Gastroesophageal sphincter (tissue), 4 donors: Measurements from ENCODE around the gene PHLPP1. TPM values are rescaled to one million over a fixed set of nuclear protein-coding genes. Genes with fewer than 3 reads are reported as not detected.
"Not testable (repeated sequence)": the region's sequence is repeated elsewhere in the genome, so short reads cannot be mapped to it uniquely, and the experiment has no call there.

Experiments
- ATAC-seq: fragments of 150-250 bp; one replicate; pipeline ENCODE4 v1.9.1; 2016; ENCODE audit warnings: mild to moderate bottlenecking, moderate library complexity
- H3K27ac ChIP-seq, 4 donors: fragments of 200-600 bp; sonication (generic) in 3 of 4; 1 replicate in 3 of 4; 2 replicates in 1 of 4; pipeline ENCODE4 v1.5.1; 2016 to 2019
- H3K27me3 ChIP-seq: fragments of 200-600 bp; sonication (generic); one replicate; pipeline ENCODE4 v1.5.1; 2019
- H3K36me3 ChIP-seq, 2 donors: fragments of 200-600 bp; sonication (generic); one replicate each; pipeline ENCODE4 v1.5.1; 2019; ENCODE audit warnings: control low read depth in 1 of 2
- H3K4me1 ChIP-seq, 3 donors: fragments of 200-600 bp; sonication (generic); 1 replicate in 2 of 3; 2 replicates in 1 of 3; pipeline ENCODE4 v1.5.1; 2016 to 2019; ENCODE audit warnings: control low read depth in 2 of 3
- H3K4me3 ChIP-seq, 2 donors: fragments of 200-600 bp; sonication (generic); one replicate each; pipeline ENCODE4 v1.5.1; 2019; ENCODE audit warnings: mild to moderate bottlenecking in 1 of 2, moderate library complexity in 1 of 2
- H3K9me3 ChIP-seq, 3 donors: fragments of 200-600 bp; sonication (generic); one replicate each; pipeline ENCODE4 v1.5.1; 2017 to 2019; ENCODE audit warnings: control low read depth in 2 of 3
- EP300 ChIP-seq: sonication (generic); formaldehyde crosslinking; IDR thresholded peaks from one replicate; pipeline ENCODE4 v1.6.1; 2017; ENCODE audit warnings: antibody characterized with exemption, mild to moderate bottlenecking
- POLR2A ChIP-seq, 2 donors: fragments of 450-650 bp; IDR thresholded peaks; one replicate each; pipeline ENCODE4 v1.6.1; 2017; ENCODE audit warnings: antibody characterized with exemption in 2 of 2, mild to moderate bottlenecking in 2 of 2, moderate library complexity in 1 of 2
- POLR2AphosphoS5 ChIP-seq: sonication (generic); formaldehyde crosslinking; IDR thresholded peaks from one replicate; pipeline ENCODE4 v1.6.1; 2017; ENCODE audit warnings: antibody characterized with exemption
- WGBS, 2 donors: methylation state at CpG; one replicate each; pipeline ENCODE4 v1.1.5; 2018; ENCODE audit warnings: low coverage in 1 of 2; 5-methylcytosine and 5-hydroxymethylcytosine counted together
- total RNA-seq, 4 donors: library from RNA; depleted of rRNA; stranded (reverse); fragments of >200 nt; gene quantifications; one replicate each; pipeline ENCODE4 v1.1.0, GENCODE V29; 2016
- TF ChIP-seq, protein P1 (sequence below), 4 experiments: fragments of 200-600 bp in 2 of 4; fragments of 450-650 bp in 2 of 4; sonication (generic) in 1 of 4; IDR thresholded peaks; one replicate each; pipeline ENCODE4 v1.5.1; 2017 to 2019; ENCODE audit warnings: antibody characterized with exemption in 4 of 4, mild to moderate bottlenecking in 2 of 4, moderate library complexity in 2 of 4

The PHLPP1 gene
- total RNA-seq, 4 donors from 2014 or later: 10.8 to 19.1 (median 16.3) TPM

DNA sequence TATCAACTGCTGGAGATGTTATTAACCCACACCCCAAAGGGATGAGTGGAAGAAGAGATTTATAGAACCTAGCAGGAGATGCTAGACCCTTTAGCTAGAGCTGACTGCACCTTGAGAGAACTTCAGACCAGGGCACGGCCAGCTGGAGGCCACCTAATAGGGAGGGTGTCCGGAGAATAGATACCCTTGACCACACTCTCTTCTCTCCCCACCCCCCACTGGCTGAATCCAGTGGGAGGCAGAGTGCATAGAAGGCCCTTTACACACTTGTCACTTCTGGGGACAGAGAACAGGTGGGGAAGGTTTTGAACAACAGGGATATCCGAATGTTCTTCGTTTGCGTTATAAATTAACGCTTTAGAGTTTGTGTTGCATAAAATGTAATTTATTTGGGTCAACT lies 84.6 kb downstream of the PHLPP1 start:
- H3K27ac ChIP-seq: no peak overlapping the region
- H3K27me3 ChIP-seq: no peaks in the 10 kb centered on the region
- no peak overlapping the region for H3K4me3 ChIP-seq
- no peak for ATAC-seq
- H3K9me3 ChIP-seq: no peaks in the 10 kb centered on the region
- H3K36me3 ChIP-seq: no peaks in the 10 kb centered on the region
- 79 to 86% methylated on average over 6 of the region's 6 CpGs for WGBS, 2 donors
- no peak for TF ChIP-seq POLR2AphosphoS5
- TF ChIP-seq, protein P1, sequence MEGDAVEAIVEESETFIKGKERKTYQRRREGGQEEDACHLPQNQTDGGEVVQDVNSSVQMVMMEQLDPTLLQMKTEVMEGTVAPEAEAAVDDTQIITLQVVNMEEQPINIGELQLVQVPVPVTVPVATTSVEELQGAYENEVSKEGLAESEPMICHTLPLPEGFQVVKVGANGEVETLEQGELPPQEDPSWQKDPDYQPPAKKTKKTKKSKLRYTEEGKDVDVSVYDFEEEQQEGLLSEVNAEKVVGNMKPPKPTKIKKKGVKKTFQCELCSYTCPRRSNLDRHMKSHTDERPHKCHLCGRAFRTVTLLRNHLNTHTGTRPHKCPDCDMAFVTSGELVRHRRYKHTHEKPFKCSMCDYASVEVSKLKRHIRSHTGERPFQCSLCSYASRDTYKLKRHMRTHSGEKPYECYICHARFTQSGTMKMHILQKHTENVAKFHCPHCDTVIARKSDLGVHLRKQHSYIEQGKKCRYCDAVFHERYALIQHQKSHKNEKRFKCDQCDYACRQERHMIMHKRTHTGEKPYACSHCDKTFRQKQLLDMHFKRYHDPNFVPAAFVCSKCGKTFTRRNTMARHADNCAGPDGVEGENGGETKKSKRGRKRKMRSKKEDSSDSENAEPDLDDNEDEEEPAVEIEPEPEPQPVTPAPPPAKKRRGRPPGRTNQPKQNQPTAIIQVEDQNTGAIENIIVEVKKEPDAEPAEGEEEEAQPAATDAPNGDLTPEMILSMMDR (IDR thresholded peaks at IDR 0.05): no peak
- TF ChIP-seq POLR2A (IDR thresholded peaks at IDR 0.05): no peak
- peaks cover 2 to 46% (median 4%) of the 10 kb centered on the region in 3 donors for H3K4me1 ChIP-seq

DNA sequence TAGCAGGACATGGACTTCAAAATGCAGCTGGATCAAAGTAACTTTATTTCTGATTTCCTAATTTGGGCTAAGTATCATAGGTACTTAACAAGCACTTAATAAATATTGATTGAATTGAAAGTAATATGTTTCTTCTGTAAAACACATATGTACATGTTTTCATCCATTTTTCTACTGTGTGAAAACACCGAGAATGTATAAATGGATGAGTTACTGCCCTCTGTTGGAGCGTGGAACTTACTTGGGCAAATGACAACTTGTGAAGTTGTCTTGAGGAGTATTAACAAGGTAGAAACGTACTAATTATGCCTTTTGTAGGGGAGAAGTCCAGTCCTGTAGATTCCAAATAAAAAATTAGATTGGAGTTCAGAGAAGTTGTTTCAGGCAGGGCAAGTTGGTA lies 87.2 kb downstream of the PHLPP1 start:
- no peak for ATAC-seq
- Histone ChIP-seq H3K4me1 (peaks cover 0 to 25% (median 4%) of the 10 kb centered on the region in 3 donors), H3K36me3 (no peaks in the 10 kb centered on the region), H3K27me3 (no peaks in the 10 kb centered on the region), H3K9me3 (no peaks in the 10 kb centered on the region), H3K27ac (no peak overlapping the region), H3K4me3 (no peak overlapping the region)
- WGBS, 2 donors: 46 to 48% methylated on average over 3 of the region's 3 CpGs
- no peak for TF ChIP-seq EP300
- TF ChIP-seq, protein P1 (IDR thresholded peaks at IDR 0.05): peak in 2 of 4 experiments; percentile 3 to 45

DNA sequence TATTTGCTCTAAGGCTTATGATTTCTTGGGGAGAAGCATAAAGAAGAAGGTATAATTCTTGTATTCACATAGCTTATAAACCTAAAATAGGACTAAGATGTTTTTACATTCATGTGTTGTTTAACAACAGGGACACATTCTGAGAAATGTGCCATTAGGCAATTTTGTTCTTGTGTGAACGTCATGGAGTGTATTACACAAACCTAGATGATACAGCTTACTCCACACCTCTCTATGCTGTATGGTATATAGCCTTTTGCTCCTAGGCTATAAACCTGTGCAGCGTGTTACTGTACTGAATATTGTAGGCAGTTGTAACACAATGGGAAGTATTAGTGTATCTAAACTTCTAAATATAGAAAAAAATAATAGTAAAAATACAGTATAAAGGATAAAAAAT lies 92.1 kb downstream of the PHLPP1 start:
- Histone ChIP-seq H3K9me3 (no peaks in the 10 kb centered on the region), H3K27ac (no peak overlapping the region), H3K4me3 (no peak overlapping the region), H3K36me3 (no peaks in the 10 kb centered on the region), H3K4me1 (peaks cover 0 to 7% (median 0%) of the 10 kb centered on the region in 3 donors), H3K27me3 (no peaks in the 10 kb centered on the region)
- ATAC-seq: no peak
- WGBS, 2 donors: 83 to 95% methylated on average over 1 to 2 of the region's 2 CpGs
- TF ChIP-seq POLR2AphosphoS5 (no peak), POLR2A (IDR thresholded peaks at IDR 0.05) (no peak), EP300 (no peak)
- TF ChIP-seq, protein P1 (IDR thresholded peaks at IDR 0.05): no peak

DNA sequence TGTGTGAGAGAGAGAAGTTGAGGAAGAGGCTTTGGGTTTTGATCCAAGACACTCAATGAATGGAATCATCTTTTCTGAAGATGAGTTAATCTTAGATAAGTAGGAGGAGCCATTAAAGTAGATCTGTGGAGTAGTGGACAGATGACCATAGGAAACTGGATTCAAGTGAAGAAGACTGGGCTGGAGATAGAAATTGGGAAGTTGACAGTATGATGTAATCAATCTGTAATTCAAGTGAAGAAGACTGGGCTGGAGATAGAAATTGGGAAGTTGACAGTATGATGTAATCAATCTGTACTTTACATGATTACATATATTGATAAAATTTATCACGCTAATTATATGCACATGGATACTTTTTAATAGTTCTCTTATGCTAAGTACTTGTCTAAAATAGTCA lies 92.8 kb downstream of the PHLPP1 start:
- TF ChIP-seq POLR2AphosphoS5 (no peak), POLR2A (IDR thresholded peaks at IDR 0.05) (no peak), EP300 (no peak)
- TF ChIP-seq, protein P1 (IDR thresholded peaks at IDR 0.05): no peak
- no peaks in the 10 kb centered on the region for H3K27me3 ChIP-seq
- H3K4me3 ChIP-seq: no peak overlapping the region
- H3K9me3 ChIP-seq: no peaks in the 10 kb centered on the region
- WGBS, 2 donors: 88 to 89% methylated on average over 1 of the region's 1 CpG
- H3K27ac ChIP-seq: no peak overlapping the region
- no peaks in the 10 kb centered on the region for H3K36me3 ChIP-seq
- H3K4me1 ChIP-seq: peaks cover 0 to 3% (median 0%) of the 10 kb centered on the region in 3 donors
- ATAC-seq: no peak

DNA sequence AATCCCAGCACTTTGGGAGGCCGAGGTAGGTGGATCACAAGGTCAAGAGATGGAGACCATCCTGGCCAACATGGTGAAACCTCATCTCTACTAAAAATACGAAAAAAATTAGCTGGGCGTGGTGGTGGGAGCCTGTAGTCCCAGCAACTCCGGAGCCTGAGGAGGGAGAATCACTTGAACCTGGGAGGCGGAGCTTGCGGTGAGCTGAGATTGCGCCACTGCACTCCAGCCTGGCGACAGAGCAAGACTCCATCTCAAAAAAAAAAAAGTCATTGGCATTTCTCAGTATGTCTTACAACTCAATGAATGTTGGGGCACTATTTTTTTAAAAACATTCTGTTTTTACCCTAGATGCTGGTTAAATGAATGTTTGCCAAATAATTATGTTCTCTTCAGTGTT lies 94.1 kb downstream of the PHLPP1 start:
- not testable (repeated sequence) for H3K9me3 ChIP-seq, H3K36me3 ChIP-seq, H3K4me1 ChIP-seq, H3K27me3 ChIP-seq, ATAC-seq, H3K27ac ChIP-seq, H3K4me3 ChIP-seq
- WGBS, 2 donors: 91 to 93% methylated on average over 7 to 8 of the region's 8 CpGs
